Prostate gland (tissue), 2 donors: Measurements from ENCODE around the gene ATP13A4.

Experiments used
- CTCF ChIP-seq, 4 experiments: fragments of 200-600 bp in 2 of 4; fragments of 450-650 bp in 2 of 4; sonication (generic) in 2 of 4; IDR thresholded peaks; 1 replicate in 3 of 4; 2 replicates in 1 of 4; pipeline ENCODE4 v1.5.1; 2016 to 2019; ENCODE audit warnings: antibody characterized with exemption in 4 of 4, mild to moderate bottlenecking in 2 of 4, moderate library complexity in 2 of 4
- POLR2A ChIP-seq: fragments of 450-650 bp; IDR thresholded peaks from one replicate; pipeline ENCODE4 v1.6.1; 2016; ENCODE audit warnings: antibody characterized with exemption, mild to moderate bottlenecking
- POLR2AphosphoS5 ChIP-seq: sonication (generic); formaldehyde crosslinking; IDR thresholded peaks from one replicate; pipeline ENCODE4 v1.6.1; 2017; ENCODE audit warnings: antibody characterized with exemption

GRCh38 chr3:193502871-193503270, 51.8 kb downstream of the ATP13A4 start:
- TF ChIP-seq CTCF (IDR thresholded peaks at IDR 0.05): no peak
- TF ChIP-seq POLR2AphosphoS5: no peak
- TF ChIP-seq POLR2A: no peak
